Smooth muscle cell of the brain vasculature (primary cell): ENCODE results near the gene MYO9B.

Source experiments
- DNase-seq: peaks from one replicate; pipeline ENCODE4 v3.0.0-alpha.2; 2012; ENCODE audit warnings: low read depth, low spot score

Gene MYO9B

GRCh38 chr19:17237747-17238706 lies 162.4 kb downstream of the MYO9B start:
- DNase-seq: no peak

GRCh38 chr19:17240062-17240752 lies 164.6 kb downstream of the MYO9B start:
- DNase-seq: no peak

- DNase-seq: no peak
These were observed 165.3 kb downstream of the MYO9B start for GRCh38 chr19:17240826-17241399.

GRCh38 chr19:17242431-17243208 lies 167.0 kb downstream of the MYO9B start:
- DNase-seq: no peak

- no peak for DNase-seq
These were observed 167.7 kb downstream of the MYO9B start for GRCh38 chr19:17243211-17243829.

- DNase-seq: no peak
These were observed 168.4 kb downstream of the MYO9B start for GRCh38 chr19:17243830-17244617.

- DNase-seq: no peak
These were observed 169.3 kb downstream of the MYO9B start for GRCh38 chr19:17244618-17245534.

GRCh38 chr19:17245535-17245984 lies 170.0 kb downstream of the MYO9B start, which contains the start of gene NR2F6:
Gene NR2F6 (minus strand): TSS chr19:17245919. CDS start chr19:17245220, 699 bp downstream.
- DNase-seq: no peak

- no peak for DNase-seq
These were observed 171.3 kb downstream of the MYO9B start for GRCh38 chr19:17246681-17247425.

GRCh38 chr19:17248011-17248776 lies 172.6 kb downstream of the MYO9B start:
- no peak for DNase-seq

- no peak for DNase-seq
These were observed 174.4 kb downstream of the MYO9B start for GRCh38 chr19:17249887-17250548.

- DNase-seq: no peak
These were observed 179.1 kb downstream of the MYO9B start for GRCh38 chr19:17254636-17255035.

GRCh38 chr19:17255150-17255621 lies 179.6 kb downstream of the MYO9B start:
- no peak for DNase-seq

GRCh38 chr19:17256130-17256529 lies 180.6 kb downstream of the MYO9B start:
- no peak for DNase-seq

- DNase-seq: no peak
These were observed 183.7 kb downstream of the MYO9B start for GRCh38 chr19:17259118-17259780.

- DNase-seq: no peak
These were observed 184.4 kb downstream of the MYO9B start for GRCh38 chr19:17259934-17260333.
